Endothelial cell of umbilical vein (primary cell): ENCODE measurements around the gene SDCCAG8. TPM values are rescaled to one million over a fixed set of nuclear protein-coding genes. Genes with fewer than 3 reads are reported as not detected.

Experiments used
- BruUV-seq: library from RNA; stranded (reverse); fragments of 400-500 nt; replicated peaks from 2 replicates; lab custom pipeline; 2021; lab: Mats Ljungman, UMichigan
- CTCF ChIA-PET: fragments of 300-600, 350-600 bp; sonication (Branson Sonifier 250); formaldehyde crosslinking; loops from one replicate; lab custom pipeline; 2021; ENCODE audit warnings: antibody characterized with exemption, inconsistent platforms; lab: Charles Lee
- POLR2A ChIA-PET: fragments of 300-600, 350-600 bp; sonication (Branson Sonifier 250); formaldehyde crosslinking; loops from one replicate; lab custom pipeline; 2021; ENCODE audit warnings: antibody characterized with exemption, inconsistent platforms; lab: Charles Lee
- DNase-seq: peaks from one replicate; pipeline ENCODE4 v3.0.0-alpha.2; 2011; ENCODE audit warnings: low read depth, low spot score
- FAIRE-seq: peaks from 2 replicates; lab custom pipeline; 2011; peaks lifted over from hg19 to GRCh38; lab: Jason Lieb, UNC
- H2AFZ ChIP-seq: 2 replicates; pipeline ENCODE4 v1.6.0; 2012; ENCODE audit warnings: low read depth, low read length, control low read depth, inconsistent platforms
- H3K27ac ChIP-seq: 2 replicates; pipeline ENCODE4 v1.5.1; 2011; ENCODE audit warnings: low read depth, mild to moderate bottlenecking, control low read depth, low read length, moderate library complexity; ENCODE audit not compliant: insufficient read depth
- H3K27me3 ChIP-seq, 2 experiments: 2 replicates each; pipeline versions ENCODE4 v1.6.0 to v1.6.1; 2011; ENCODE audit warnings: low read length in 2 of 2, mixed read lengths in 1 of 2; ENCODE audit not compliant: control insufficient read depth in 2 of 2, insufficient read depth in 2 of 2
- H3K36me3 ChIP-seq, 2 experiments: 2 replicates in 1 of 2; 3 replicates in 1 of 2; pipeline ENCODE4 v1.5.1; 2011; ENCODE audit warnings: low read length in 2 of 2, mild to moderate bottlenecking in 1 of 2, moderate library complexity in 1 of 2; ENCODE audit not compliant: control insufficient read depth in 2 of 2, insufficient read depth in 2 of 2; ENCODE audit errors: extremely low read depth in 1 of 2
- H3K4me1 ChIP-seq: 3 replicates; pipeline ENCODE4 v1.5.1; 2011; ENCODE audit warnings: mild to moderate bottlenecking, low read length; ENCODE audit not compliant: control insufficient read depth, insufficient read depth; ENCODE audit errors: extremely low read depth
- H3K4me2 ChIP-seq: 2 replicates; pipeline ENCODE4 v1.6.1; 2011; ENCODE audit warnings: low read length, control low read depth, mixed read lengths; ENCODE audit not compliant: insufficient read depth
- H3K4me3 ChIP-seq, 3 experiments: fragments of 200-600 bp in 1 of 3; sonication (generic), shearing (Covaris generic) in 1 of 3; replicated peaks in 1 of 3; 2 replicates each; pipeline ENCODE4 v1.5.1; 2011 to 2016; ENCODE audit warnings: control low read depth in 3 of 3, low read length in 3 of 3, mild to moderate bottlenecking in 2 of 3, inconsistent platforms in 1 of 3, low read depth in 1 of 3, moderate library complexity in 1 of 3; ENCODE audit not compliant: insufficient read depth in 1 of 3
- H3K79me2 ChIP-seq: 2 replicates; pipeline ENCODE4 v1.6.0; 2012; ENCODE audit warnings: low read length, inconsistent platforms; ENCODE audit not compliant: control insufficient read depth, insufficient read depth
- H3K9ac ChIP-seq: replicated peaks from 2 replicates; pipeline ENCODE3; 2011; ENCODE audit warnings: low read length, control low read depth; ENCODE audit not compliant: insufficient read depth; ENCODE audit errors: extremely low read depth
- H3K9me1 ChIP-seq: replicated peaks from 3 replicates; pipeline ENCODE4 v1.6.0; 2011; ENCODE audit warnings: mild to moderate bottlenecking, low read length; ENCODE audit not compliant: control insufficient read depth, insufficient read depth; ENCODE audit errors: extremely low read depth
- H3K9me3 ChIP-seq: replicated peaks from 2 replicates; pipeline ENCODE4 v1.5.1; 2012; ENCODE audit warnings: low read length, inconsistent platforms; ENCODE audit not compliant: control insufficient read depth, insufficient read depth
- H4K20me1 ChIP-seq: replicated peaks from 2 replicates; pipeline ENCODE3; 2011; ENCODE audit warnings: mild to moderate bottlenecking, low read length; ENCODE audit not compliant: control insufficient read depth, insufficient read depth; ENCODE audit errors: extremely low read depth
- CTCF ChIP-seq, 2 donors: IDR thresholded peaks; 1 replicate in 1 of 2; 2 replicates in 1 of 2; pipeline ENCODE4 v1.5.1; 2011; ENCODE audit warnings: low read length in 2 of 2, mild to moderate bottlenecking in 2 of 2, moderate library complexity in 2 of 2, control low read depth in 1 of 2, inconsistent platforms in 1 of 2, low read depth in 1 of 2; ENCODE audit not compliant: insufficient read depth in 1 of 2; ENCODE audit errors: extremely low read depth in 1 of 2
- EZH2 ChIP-seq: IDR thresholded peaks from 2 replicates; pipeline ENCODE4 v1.6.1; 2012; ENCODE audit warnings: borderline replicate concordance, low read depth, mild to moderate bottlenecking, moderate library complexity, low read length, inconsistent platforms; ENCODE audit not compliant: severe bottlenecking
- FOS ChIP-seq: IDR thresholded peaks from 2 replicates; pipeline ENCODE4 v1.6.1; 2011; ENCODE audit warnings: mild to moderate bottlenecking, low read length, moderate library complexity, borderline replicate concordance; ENCODE audit not compliant: insufficient read depth
- GATA2 ChIP-seq: IDR thresholded peaks from 2 replicates; pipeline ENCODE4 v1.7.0; 2011; ENCODE audit warnings: low read depth, mild to moderate bottlenecking, moderate library complexity, mixed read lengths, low read length; ENCODE audit not compliant: insufficient read length, insufficient read depth
- JUN ChIP-seq: IDR thresholded peaks from 2 replicates; pipeline ENCODE4 v1.6.1; 2011; ENCODE audit warnings: borderline replicate concordance, low read depth; ENCODE audit not compliant: insufficient read length, insufficient read depth
- MAX ChIP-seq: IDR thresholded peaks from 2 replicates; pipeline ENCODE4 v1.6.1; 2011; ENCODE audit not compliant: insufficient read depth, insufficient read length
- MYC ChIP-seq: IDR thresholded peaks from one replicate; pipeline ENCODE4 v1.6.1; 2011; ENCODE audit warnings: mild to moderate bottlenecking, low read depth, low read length
- POLR2A ChIP-seq: IDR thresholded peaks from 2 replicates; pipeline ENCODE4 v1.6.1; 2012; ENCODE audit warnings: low read depth, mild to moderate bottlenecking, control low read depth, low read length
- POLR2AphosphoS5 ChIP-seq: IDR thresholded peaks from 2 replicates; pipeline ENCODE4 v1.6.1; 2012; ENCODE audit warnings: low read depth, mild to moderate bottlenecking, control low read depth, low read length, moderate library complexity; ENCODE audit not compliant: insufficient read depth
- dilution Hi-C: fragments of 300-500 bp; cut with MboI; formaldehyde crosslinking; loops from one replicate; pipeline ENCODE4 v1.15.0; 2019; ENCODE audit warnings: low sequenced_read_pairs; ENCODE audit not compliant: extremely low pct_ligation_motif_present
- intact Hi-C: fragments of 100-400 bp; cut with micrococcal nuclease; formaldehyde crosslinking; loops from one replicate; pipeline ENCODE4 v1.10.0; 2022
- polyA plus RNA-seq, 4 experiments: library from polyadenylated mRNA; depleted of rRNA in 3 of 4; stranded (reverse) in 3 of 4; unstranded in 1 of 4; fragments of >200 nt; gene quantifications; 2 replicates each; pipeline versions ENCODE4 v1.2.1 to v1.2.3, GENCODE V29; 2011 to 2012; ENCODE audit warnings: missing spikeins in 1 of 4
- total RNA-seq: library from RNA; stranded (reverse); gene quantifications from 2 replicates; pipeline ENCODE4 v1.2.3, GENCODE V29; 2021

Gene SDCCAG8
- total and polyA plus RNA-seq, 2 donors (not counting 3 experiments of a cell fraction or from before 2014, with no cell fraction given): 14.6 to 25.7 TPM

- intact Hi-C loops: loop anchor here (1.0 kb wide), 2 partner anchors 8 to 23 kb away; partner anchors contain the start of gene SDCCAG8
- Histone ChIP-seq H3K9ac (peak overlapping the region; percentile 51), H3K4me1 (peaks cover 66% of the 10 kb centered on the region)
These were observed 8.9 kb downstream of the SDCCAG8 start for GRCh38 chr1:243264717-243265116.

More at GRCh38 chr1:243264717-243265116, 8.9 kb downstream of the SDCCAG8 start:
- DNase-seq (peak; percentile 93), FAIRE-seq (peak; percentile 21)
- Histone ChIP-seq H3K27ac (peak overlapping the region; percentile 70), H3K79me2 (peaks cover 49% of the 10 kb centered on the region), H3K27me3 (no peaks in the 10 kb centered on the region), H3K9me1 (no peaks in the 10 kb centered on the region), H3K9me3 (no peaks in the 10 kb centered on the region), H4K20me1 (no peaks in the 10 kb centered on the region), H3K36me3 (no peaks in the 10 kb centered on the region), H3K4me2 (peak overlapping the region; percentile 68), H2AFZ (no peak overlapping the region), H3K4me3 (no peak overlapping the region)
- POLR2A ChIA-PET: interaction anchor here (1.0 to 1.7 kb wide), 2 partner anchors 9 to 23 kb away, joined by 3 to 16 read pairs; partner anchors contain the start of genes CEP170 and SDCCAG8
- dilution Hi-C loops: no loop called here
- CTCF ChIA-PET: interaction anchor here (1.1 to 1.6 kb wide), 5 partner anchors 8 to 1035 kb away, joined by 3 to 8 read pairs (median 3); partner anchors contain the start of genes CEP170 and SDCCAG8
- TF ChIP-seq CTCF (IDR thresholded peaks at IDR 0.05; ENCODE audit: extremely low read depth in 1 of 2, insufficient read depth in 1 of 2, low read depth in 1 of 2, low read length in 2 of 2) (no peak), GATA2 (peak; percentile 94), EZH2 (no peak), FOS (peak; percentile 84), POLR2A (peak; percentile 80), POLR2AphosphoS5 (peak; percentile 90), MAX (no peak), JUN (peak; percentile 71), MYC (no peak)
- no TSS peak for BruUV-seq
